Esophagus muscularis mucosa (tissue), 4 donors: ENCODE data around the gene CRISPLD2. TPM values are rescaled to one million over a fixed set of nuclear protein-coding genes. Genes with fewer than 3 reads are reported as not detected.
A peak's percentile ranks its signal among the peaks of the same experiment; 100 is the strongest.

ENCODE experiments used
- DNase-seq: peaks from one replicate; pipeline ENCODE4 v3.0.0-alpha.2; 2017; ENCODE audit errors: extremely low spot score
- H3K27ac ChIP-seq, 4 donors: fragments of 200-600 bp; sonication (generic); replicated peaks in 1 of 4; 1 replicate in 3 of 4; 2 replicates in 1 of 4; pipeline ENCODE4 v1.5.1; 2016 to 2019; ENCODE audit warnings: mild to moderate bottlenecking in 1 of 4
- H3K27me3 ChIP-seq, 4 donors: fragments of 200-600 bp; sonication (generic); one replicate each; pipeline versions ENCODE4 v1.5.1 to v1.6.0; 2016 to 2019
- H3K36me3 ChIP-seq, 4 donors: fragments of 200-600 bp; sonication (generic); one replicate each; pipeline ENCODE4 v1.5.1; 2016 to 2019
- H3K4me1 ChIP-seq, 4 donors: fragments of 200-600 bp; sonication (generic); one replicate each; pipeline ENCODE4 v1.5.1; 2016 to 2019
- H3K4me3 ChIP-seq, 4 donors: fragments of 200-600 bp; sonication (generic); 1 replicate in 2 of 4; 2 replicates in 2 of 4; pipeline ENCODE4 v1.5.1; 2016 to 2019; ENCODE audit warnings: mild to moderate bottlenecking in 4 of 4, moderate library complexity in 1 of 4
- H3K9me3 ChIP-seq, 4 donors: fragments of 200-600 bp; sonication (generic); 1 replicate in 3 of 4; 2 replicates in 1 of 4; pipeline ENCODE4 v1.5.1; 2016 to 2019
- CTCF ChIP-seq, 3 experiments: fragments of 200-600 bp in 2 of 3; fragments of 450-650 bp in 1 of 3; sonication (generic) in 2 of 3; IDR thresholded peaks; one replicate each; pipeline ENCODE4 v1.5.1; 2017 to 2019; ENCODE audit warnings: antibody characterized with exemption in 3 of 3, mild to moderate bottlenecking in 2 of 3, moderate library complexity in 1 of 3
- EP300 ChIP-seq: sonication (generic); formaldehyde crosslinking; IDR thresholded peaks from one replicate; pipeline ENCODE4 v1.6.1; 2017; ENCODE audit warnings: antibody characterized with exemption
- POLR2A ChIP-seq: fragments of 450-650 bp; IDR thresholded peaks from one replicate; pipeline ENCODE4 v1.6.1; 2017; ENCODE audit warnings: antibody characterized with exemption, moderate library complexity, mild to moderate bottlenecking, low read depth
- POLR2AphosphoS5 ChIP-seq, 2 donors: sonication (generic); formaldehyde crosslinking; IDR thresholded peaks; one replicate each; pipeline ENCODE4 v1.6.1; 2017; ENCODE audit warnings: antibody characterized with exemption in 2 of 2
- WGBS: methylation state at CpG from one replicate; pipeline ENCODE4 v1.1.5; 2018; 5-methylcytosine and 5-hydroxymethylcytosine counted together
- intact Hi-C: fragments of 100-400 bp; cut with DNase I; formaldehyde crosslinking; loops from one replicate; pipeline ENCODE4 v1.15.1; 2023
- total RNA-seq, 4 donors: library from RNA; depleted of rRNA; stranded (reverse); fragments of >200 nt; gene quantifications; one replicate each; pipeline versions ENCODE4 v1.1.0 to v1.2.1, GENCODE V29; 2016

CRISPLD2 gene
- total RNA-seq, 4 donors from 2014 or later = 230 to 568 (median 289) TPM

- Histone ChIP-seq H3K27me3 (peaks cover 0 to 10% (median 0%) of the 10 kb centered on the region in 4 donors), H3K27ac (peak overlapping the region; percentile 94 to 97 (median 96)), H3K4me3 (peak overlapping the region; percentile 70 to 95 (median 76)), H3K4me1 (peaks cover 17 to 39% (median 31%) of the 10 kb centered on the region in 4 donors), H3K9me3 (no peaks in the 10 kb centered on the region), H3K36me3 (peaks cover 0 to 4% (median 0%) of the 10 kb centered on the region in 4 donors)
- DNase-seq = no peak
- intact Hi-C loops = no loop called here
- TF ChIP-seq POLR2AphosphoS5 (IDR thresholded peaks at IDR 0.05) (no peak), POLR2A (no peak), EP300 (no peak), CTCF (IDR thresholded peaks at IDR 0.05) (no peak)
- WGBS = 71% methylated on average over 23 of the region's 29 CpGs
These were observed 669 bp upstream of the CRISPLD2 start for GRCh38 chr16:84818989-84819643.

- TF ChIP-seq POLR2A (no peak), CTCF (IDR thresholded peaks at IDR 0.05) (no peak), POLR2AphosphoS5 (IDR thresholded peaks at IDR 0.05) (no peak), EP300 (no peak)
- Histone ChIP-seq H3K4me3 (peak overlapping the region; percentile 70 to 95 (median 76)), H3K4me1 (peaks cover 19 to 50% (median 41%) of the 10 kb centered on the region in 4 donors), H3K27ac (peak overlapping the region; percentile 94 to 97 (median 96)), H3K36me3 (peaks cover 0 to 5% (median 0%) of the 10 kb centered on the region in 4 donors), H3K9me3 (no peaks in the 10 kb centered on the region), H3K27me3 (peaks cover 0 to 10% (median 0%) of the 10 kb centered on the region in 4 donors)
- WGBS = 29% methylated on average over 5 of the region's 8 CpGs
- no peak for DNase-seq
- intact Hi-C loops = no loop called here
These were observed 510 bp downstream of the CRISPLD2 start for GRCh38 chr16:84820305-84820684.

GRCh38 chr16:84820771-84821170, 986 bp downstream of the CRISPLD2 start:
- Histone ChIP-seq H3K4me1 (peaks cover 19 to 55% (median 46%) of the 10 kb centered on the region in 4 donors), H3K36me3 (peaks cover 0 to 5% (median 0%) of the 10 kb centered on the region in 4 donors), H3K9me3 (no peaks in the 10 kb centered on the region), H3K27me3 (peaks cover 0 to 10% (median 0%) of the 10 kb centered on the region in 4 donors), H3K27ac (peak overlapping the region; percentile 94 to 97 (median 96)), H3K4me3 (peak overlapping the region; percentile 70 to 95 (median 76))
- 67% methylated on average over 6 of the region's 12 CpGs for WGBS
- DNase-seq = no peak
- intact Hi-C loops = no loop called here
- TF ChIP-seq POLR2AphosphoS5 (IDR thresholded peaks at IDR 0.05) (no peak), EP300 (no peak), POLR2A (no peak), CTCF (IDR thresholded peaks at IDR 0.05) (no peak)

GRCh38 chr16:84821179-84821578, 1.4 kb downstream of the CRISPLD2 start:
- DNase-seq = no peak
- Histone ChIP-seq H3K27ac (peak overlapping the region; percentile 94 to 97 (median 96)), H3K4me1 (peaks cover 19 to 59% (median 50%) of the 10 kb centered on the region in 4 donors), H3K27me3 (peaks cover 0 to 10% (median 0%) of the 10 kb centered on the region in 4 donors), H3K36me3 (peaks cover 0 to 5% (median 0%) of the 10 kb centered on the region in 4 donors), H3K9me3 (no peaks in the 10 kb centered on the region), H3K4me3 (peak overlapping the region; percentile 70 to 95 (median 76))
- TF ChIP-seq POLR2AphosphoS5 (IDR thresholded peaks at IDR 0.05) (no peak), EP300 (no peak), POLR2A (no peak), CTCF (IDR thresholded peaks at IDR 0.05) (no peak)
- intact Hi-C loops = no loop called here
- 67% methylated on average over 5 of the region's 9 CpGs for WGBS
